Left lung (tissue), 10 donors: Measurements from ENCODE around the gene MGMT. TPM values are rescaled to one million over a fixed set of nuclear protein-coding genes. Genes with fewer than 3 reads are reported as not detected.

Experiments
- ATAC-seq: fragments of 200-7000 bp; cut with Tn5 transposase; one replicate; pipeline ENCODE4 v1.9.1; 2020; ENCODE audit warnings: moderate library complexity
- DNase-seq, 4 donors: peaks; one replicate each; pipeline ENCODE4 v3.0.0-alpha.2; 2013 to 2020
- H3K27ac ChIP-seq, 2 donors: fragments of 200-600 bp; sonication (generic) in 1 of 2; one replicate each; pipeline versions ENCODE4 v1.5.0 to v1.8.0; 2020 to 2021
- H3K27me3 ChIP-seq, 2 donors: fragments of 200-600 bp; sonication (generic) in 1 of 2; one replicate each; pipeline versions ENCODE4 v1.5.0 to v1.8.0; 2020 to 2021
- H3K36me3 ChIP-seq, 2 donors: fragments of 200-600 bp; sonication (generic) in 1 of 2; one replicate each; pipeline versions ENCODE4 v1.5.0 to v1.8.0; 2020 to 2021
- H3K4me1 ChIP-seq, 2 donors: fragments of 200-600 bp; one replicate each; pipeline ENCODE4 v1.8.0; 2021
- H3K4me3 ChIP-seq, 2 donors: fragments of 200-600 bp; sonication (generic) in 1 of 2; one replicate each; pipeline versions ENCODE4 v1.5.0 to v1.8.0; 2020 to 2021; ENCODE audit warnings: mild to moderate bottlenecking in 1 of 2
- H3K9me3 ChIP-seq, 2 donors: fragments of 200-600 bp; sonication (generic) in 1 of 2; one replicate each; pipeline versions ENCODE4 v1.5.0 to v1.8.0; 2020 to 2021
- intact Hi-C, 2 donors: fragments of 100-400 bp; cut with DNase I; formaldehyde crosslinking; loops; one replicate each; pipeline versions ENCODE4 v1.11.2 to v1.14.2; 2022
- polyA plus RNA-seq, 6 donors: library from polyadenylated mRNA; unstranded; fragments of 120-200 nt; gene quantifications; one replicate each; pipeline ENCODE4 v1.2.1, GENCODE V29; 2013; ENCODE audit not compliant: insufficient read length in 6 of 6
- total RNA-seq, 2 donors: library from RNA; stranded (reverse); fragmentation: NEBNext Ultra II Directional; extraction: Animal tissue kit (Norgen Biotek cat#: 25700); gene quantifications; one replicate each; pipeline ENCODE4 v1.2.1, GENCODE V29; 2021
- TF ChIP-seq, protein P1 (sequence below), 2 donors: fragments of 200-600 bp; sonication (generic) in 1 of 2; IDR thresholded peaks; one replicate each; pipeline versions ENCODE4 v1.5.0 to v1.8.0; 2021; ENCODE audit warnings: antibody characterized with exemption in 2 of 2
- donor health status: DM: no; HTN: yes; CAD: no.
- donor health status: DM: no; HTN: no; CAD: no.

Gene MGMT
- total and polyA plus RNA-seq, 8 donors, result 13.1 to 25.5 (median 17.0) TPM

DNA sequence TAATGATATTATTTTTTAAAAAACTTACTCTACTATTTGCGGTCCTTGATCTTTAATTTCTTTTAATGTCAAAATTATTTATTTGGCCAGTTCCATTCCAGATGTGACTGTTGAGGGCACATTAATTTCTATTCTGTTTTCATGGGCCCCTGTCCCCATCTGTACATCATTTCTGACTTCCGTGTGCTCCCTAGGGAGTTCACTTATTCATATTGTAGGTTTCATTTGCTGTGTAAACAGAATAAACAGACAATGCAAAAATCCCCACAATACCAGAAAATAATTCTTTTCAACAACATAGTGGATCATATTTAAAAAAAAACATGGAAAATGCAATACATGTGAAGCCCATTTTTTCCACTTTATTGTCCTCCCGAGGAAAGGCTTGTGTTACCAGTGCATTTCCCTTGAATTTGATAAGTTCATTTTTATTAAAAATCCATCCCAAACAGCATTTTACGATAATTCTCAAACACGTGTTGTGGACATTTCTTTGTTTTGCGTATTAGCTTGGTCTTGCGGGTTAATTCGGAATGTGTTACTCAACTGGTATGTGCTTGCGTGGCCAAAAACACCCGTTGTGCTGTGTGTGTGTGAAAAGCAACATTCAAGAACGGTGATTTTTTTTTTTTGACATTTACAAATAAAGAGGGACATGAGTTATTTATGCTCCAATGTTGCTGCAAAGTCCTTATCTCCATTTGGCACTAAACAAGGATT, 138.4 kb downstream of the MGMT start:
- Histone ChIP-seq H3K27ac (no peak overlapping the region), H3K9me3 (no peaks in the 10 kb centered on the region), H3K4me1 (no peaks in the 10 kb centered on the region), H3K27me3 (no peaks in the 10 kb centered on the region), H3K36me3 (no peaks in the 10 kb centered on the region), H3K4me3 (no peak overlapping the region)
- intact Hi-C loops, result no loop called here
- DNase-seq (no peak), ATAC-seq (no peak)
- TF ChIP-seq, protein P1, sequence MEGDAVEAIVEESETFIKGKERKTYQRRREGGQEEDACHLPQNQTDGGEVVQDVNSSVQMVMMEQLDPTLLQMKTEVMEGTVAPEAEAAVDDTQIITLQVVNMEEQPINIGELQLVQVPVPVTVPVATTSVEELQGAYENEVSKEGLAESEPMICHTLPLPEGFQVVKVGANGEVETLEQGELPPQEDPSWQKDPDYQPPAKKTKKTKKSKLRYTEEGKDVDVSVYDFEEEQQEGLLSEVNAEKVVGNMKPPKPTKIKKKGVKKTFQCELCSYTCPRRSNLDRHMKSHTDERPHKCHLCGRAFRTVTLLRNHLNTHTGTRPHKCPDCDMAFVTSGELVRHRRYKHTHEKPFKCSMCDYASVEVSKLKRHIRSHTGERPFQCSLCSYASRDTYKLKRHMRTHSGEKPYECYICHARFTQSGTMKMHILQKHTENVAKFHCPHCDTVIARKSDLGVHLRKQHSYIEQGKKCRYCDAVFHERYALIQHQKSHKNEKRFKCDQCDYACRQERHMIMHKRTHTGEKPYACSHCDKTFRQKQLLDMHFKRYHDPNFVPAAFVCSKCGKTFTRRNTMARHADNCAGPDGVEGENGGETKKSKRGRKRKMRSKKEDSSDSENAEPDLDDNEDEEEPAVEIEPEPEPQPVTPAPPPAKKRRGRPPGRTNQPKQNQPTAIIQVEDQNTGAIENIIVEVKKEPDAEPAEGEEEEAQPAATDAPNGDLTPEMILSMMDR (IDR thresholded peaks at IDR 0.05), result no peak

DNA sequence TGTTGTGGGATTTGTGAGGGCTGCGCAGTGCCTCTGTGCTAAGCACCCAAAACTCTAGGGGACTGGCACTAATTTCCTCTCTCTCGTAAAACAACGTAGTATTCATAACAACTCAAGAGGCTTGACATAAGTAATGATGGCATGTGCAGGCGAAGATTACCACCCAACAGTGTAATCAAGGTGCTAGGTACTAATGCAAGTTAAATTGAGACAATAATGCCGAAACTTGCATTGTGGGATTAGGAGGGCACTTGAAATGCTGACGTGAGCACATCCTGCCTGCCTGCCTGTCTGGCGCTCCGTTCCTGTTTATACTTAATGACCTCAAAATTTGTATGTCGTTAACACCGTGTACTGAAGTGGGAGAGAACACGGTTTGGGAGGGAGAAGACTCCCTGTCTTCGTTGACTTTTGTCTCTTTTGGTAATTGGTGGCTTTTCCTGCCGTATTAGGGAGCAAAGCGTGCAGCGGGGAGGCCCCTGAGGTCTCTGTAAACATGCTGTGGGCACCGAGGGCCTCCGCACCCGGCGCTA, 139.0 kb downstream of the MGMT start:
- H3K4me1 ChIP-seq, result no peaks in the 10 kb centered on the region
- peak in 1 of 4 donors; percentile 48 for DNase-seq
- no peaks in the 10 kb centered on the region for H3K9me3 ChIP-seq
- ATAC-seq, result no peak
- H3K4me3 ChIP-seq, result no peak overlapping the region
- TF ChIP-seq, protein P1 (IDR thresholded peaks at IDR 0.05), result no peak
- H3K36me3 ChIP-seq, result no peaks in the 10 kb centered on the region
- no peaks in the 10 kb centered on the region for H3K27me3 ChIP-seq
- intact Hi-C loops, result no loop called here
- no peak overlapping the region for H3K27ac ChIP-seq

DNA sequence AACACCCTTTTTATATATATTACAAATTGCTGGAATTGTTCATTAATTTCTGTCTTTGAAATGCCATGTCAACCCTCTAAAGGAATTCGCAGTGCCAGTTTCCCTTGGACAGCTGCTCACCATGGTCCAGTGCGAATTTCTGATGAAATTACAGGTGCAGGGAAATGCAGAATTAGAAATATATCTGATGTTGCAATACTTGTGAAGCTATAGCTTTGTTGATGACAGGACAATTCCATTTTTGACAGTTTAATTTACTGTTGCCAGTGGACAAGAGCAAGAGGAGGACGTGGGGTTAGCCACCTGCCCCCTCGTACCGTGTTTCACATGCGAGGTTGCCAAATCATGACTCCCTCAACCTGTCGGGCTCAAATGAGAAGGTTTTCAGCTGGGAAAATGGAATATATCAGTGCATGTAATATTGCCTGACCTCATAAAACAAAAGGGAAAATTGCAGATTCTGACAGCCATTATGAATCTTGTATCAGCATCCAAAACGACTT, 140.6 kb downstream of the MGMT start:
- Histone ChIP-seq H3K27me3 (no peaks in the 10 kb centered on the region), H3K27ac (no peak overlapping the region), H3K9me3 (no peaks in the 10 kb centered on the region), H3K4me3 (no peak overlapping the region), H3K36me3 (no peaks in the 10 kb centered on the region), H3K4me1 (no peaks in the 10 kb centered on the region)
- DNase-seq (no peak), ATAC-seq (no peak)
- intact Hi-C loops, result no loop called here
- TF ChIP-seq, protein P1 (IDR thresholded peaks at IDR 0.05), result no peak

DNA sequence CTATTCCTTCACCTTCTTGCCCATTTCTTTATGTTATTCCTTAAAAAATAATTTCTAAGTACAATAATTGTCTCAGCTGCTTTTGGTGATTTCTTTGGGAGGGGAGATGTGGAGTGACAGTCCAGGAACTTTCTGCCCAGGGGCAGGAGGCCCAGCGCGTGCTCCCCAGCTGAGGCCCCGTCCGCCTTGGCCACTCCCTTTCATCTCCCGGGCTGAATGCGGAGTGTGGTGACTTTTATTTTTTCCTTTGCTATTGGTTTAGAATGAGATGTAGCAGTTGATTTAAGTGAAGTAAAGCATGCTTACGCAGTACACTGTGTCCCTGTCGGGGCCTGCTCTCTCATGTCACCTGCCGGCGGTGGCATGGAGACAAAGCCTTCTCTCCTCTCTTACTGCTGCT, 141.6 kb downstream of the MGMT start:
- H3K27me3 ChIP-seq, result no peaks in the 10 kb centered on the region
- H3K4me1 ChIP-seq, result no peaks in the 10 kb centered on the region
- H3K9me3 ChIP-seq, result no peaks in the 10 kb centered on the region
- DNase-seq (no peak), ATAC-seq (no peak)
- H3K36me3 ChIP-seq, result no peaks in the 10 kb centered on the region
- H3K4me3 ChIP-seq, result no peak overlapping the region
- intact Hi-C loops, result no loop called here
- H3K27ac ChIP-seq, result no peak overlapping the region
- TF ChIP-seq, protein P1 (IDR thresholded peaks at IDR 0.05), result no peak

DNA sequence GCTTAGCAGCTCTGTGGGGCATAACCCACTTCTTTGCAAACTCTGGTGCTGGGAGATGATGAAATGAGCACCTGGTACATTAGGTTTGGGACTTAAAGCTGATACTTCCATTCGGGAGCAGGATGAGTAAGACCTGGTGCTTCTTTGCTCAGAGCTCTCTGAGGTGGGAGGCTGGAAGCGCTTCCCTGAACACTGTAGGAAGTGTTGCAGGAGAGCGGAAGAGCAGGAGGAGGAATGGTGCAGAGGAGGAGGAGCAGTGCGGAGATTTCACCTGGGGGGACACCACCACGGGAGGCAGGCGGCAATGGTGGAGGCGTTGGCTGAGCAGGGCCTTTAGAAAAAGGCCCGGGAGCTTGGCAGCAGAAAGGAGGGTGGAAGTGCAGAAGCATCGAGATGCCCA, 142.5 kb downstream of the MGMT start:
- no peaks in the 10 kb centered on the region for H3K27me3 ChIP-seq
- no peak overlapping the region for H3K4me3 ChIP-seq
- no peaks in the 10 kb centered on the region for H3K9me3 ChIP-seq
- intact Hi-C loops, result no loop called here
- H3K27ac ChIP-seq, result no peak overlapping the region
- H3K36me3 ChIP-seq, result no peaks in the 10 kb centered on the region
- ATAC-seq (no peak), DNase-seq (no peak)
- TF ChIP-seq, protein P1 (IDR thresholded peaks at IDR 0.05), result no peak
- H3K4me1 ChIP-seq, result no peaks in the 10 kb centered on the region
